Fibroblast of skin of right quadriceps (primary cell): Measurements from ENCODE around the gene PRKAA1.
"Not testable (repeated sequence)": the region's sequence is repeated elsewhere in the genome, so short reads cannot be mapped to it uniquely, and the experiment has no call there.

Source experiments
- DNase-seq: peaks from one replicate; pipeline ENCODE4 v3.0.0-alpha.2; 2013

The PRKAA1 gene

GRCh38 chr5:40825461-40826043, 27.4 kb upstream of the PRKAA1 start:
- not testable (repeated sequence) for DNase-seq

- no peak for DNase-seq
Observed at GRCh38 chr5:40823459-40823858, 25.3 kb upstream of the PRKAA1 start.

- DNase-seq: no peak
Observed at GRCh38 chr5:40813698-40814281, 15.6 kb upstream of the PRKAA1 start.

- DNase-seq: no peak
Observed at GRCh38 chr5:40812125-40812524, 14.0 kb upstream of the PRKAA1 start.

GRCh38 chr5:40801771-40802562, 3.8 kb upstream of the PRKAA1 start:
- DNase-seq: no peak

- DNase-seq: no peak
Observed at GRCh38 chr5:40799258-40799657, 1.1 kb upstream of the PRKAA1 start.

GRCh38 chr5:40798801-40799210, 632 bp upstream of the PRKAA1 start:
- DNase-seq: no peak

GRCh38 chr5:40797273-40798011, 732 bp downstream of the PRKAA1 start:
- peak; percentile 66 for DNase-seq

- peak; percentile 43 for DNase-seq
Observed at GRCh38 chr5:40796487-40796889, 1.7 kb downstream of the PRKAA1 start.

GRCh38 chr5:40794877-40795276, 3.3 kb downstream of the PRKAA1 start:
- DNase-seq: not testable (repeated sequence)

GRCh38 chr5:40794340-40794739, 3.8 kb downstream of the PRKAA1 start:
- not testable (repeated sequence) for DNase-seq

GRCh38 chr5:40792691-40793090, 5.5 kb downstream of the PRKAA1 start:
- DNase-seq: not testable (repeated sequence)

GRCh38 chr5:40791715-40792139, 6.4 kb downstream of the PRKAA1 start:
- no peak for DNase-seq

GRCh38 chr5:40790947-40791593, 7.1 kb downstream of the PRKAA1 start:
- DNase-seq: no peak

GRCh38 chr5:40788941-40789340, 9.2 kb downstream of the PRKAA1 start:
- DNase-seq: not testable (repeated sequence)

GRCh38 chr5:40787986-40788385, 10.2 kb downstream of the PRKAA1 start:
- no peak for DNase-seq

GRCh38 chr5:40786664-40787063, 11.5 kb downstream of the PRKAA1 start:
- not testable (repeated sequence) for DNase-seq

- no peak for DNase-seq
Observed at GRCh38 chr5:40784916-40785315, 13.3 kb downstream of the PRKAA1 start.

GRCh38 chr5:40784027-40784653, 14.0 kb downstream of the PRKAA1 start:
- no peak for DNase-seq

- peak; percentile 15 for DNase-seq
Observed at GRCh38 chr5:40781843-40782409, 16.2 kb downstream of the PRKAA1 start.

- DNase-seq: no peak
Observed at GRCh38 chr5:40780858-40781257, 17.3 kb downstream of the PRKAA1 start.

- no peak for DNase-seq
Observed at GRCh38 chr5:40780199-40780598, 18.0 kb downstream of the PRKAA1 start.
